Measurements from ENCODE around the gene PRSS57. TPM values are rescaled to one million over a fixed set of nuclear protein-coding genes. Genes with fewer than 3 reads are reported as not detected.

The PRSS57 gene
- total and polyA plus RNA-seq, 2 of the 13 experiments (the other 11 are each of a cell fraction or from before 2014, with no cell fraction given) = 0.12 TPM; not detected in 1

GRCh38 chr19:680287-681028 is 14.8 kb downstream of the PRSS57 start:
- Histone ChIP-seq H2AFZ (ENCODE audit: low read length) (no peak overlapping the region), H3K4me3 (replicated peaks in 1 of 3; ENCODE audit: insufficient read depth in 1 of 3, low read depth in 2 of 3, low read length in 3 of 3) (peak overlapping the region; percentile 61 to 89 (median 63); a peak in 5 of 6 replicates), H3K4me2 (ENCODE audit: low read depth, low read length) (peak overlapping the region; percentile 82), H4K20me1 (ENCODE audit: insufficient read depth, low read length) (no peaks in the 10 kb centered on the region), H3K36me3 (replicated peaks in 1 of 2; ENCODE audit: control insufficient read depth in 1 of 2, insufficient read depth in 2 of 2, low read length in 2 of 2) (no peaks in the 10 kb centered on the region), H3K27ac (ENCODE audit: extremely low read length, insufficient read depth, low read length) (peak overlapping the region; percentile 95), H3K9ac (ENCODE audit: insufficient read depth, low read depth, low read length) (peak overlapping the region; percentile 82), H3K27me3 (ENCODE audit: control insufficient read depth in 1 of 2, insufficient read depth in 2 of 2, low read length in 2 of 2) (peaks cover 0 to 7% of the 10 kb centered on the region in 2 experiments; a peak in 1 of 5 replicates), H3K4me1 (ENCODE audit: insufficient read depth, low read length) (peaks cover 38% of the 10 kb centered on the region), H3K9me3 (ENCODE audit: low read length) (no peaks in the 10 kb centered on the region), H3K79me2 (ENCODE audit: insufficient read depth, low read length) (no peaks in the 10 kb centered on the region)
- ChIA-PET CTCF (ENCODE audit: low intra/inter-chr PET ratio, low total read pairs) (interaction anchor here (0.6 to 2.2 kb wide), 2 partner anchors 9 to 16 kb away, joined by 3 to 13 read pairs; no protein-coding TSS in a partner anchor), POLR2A (interaction anchor here (0.7 to 5.3 kb wide), 14 partner anchors 10 to 346 kb away, joined by 3 to 56 read pairs (median 6); partner anchors contain the start of genes CNN2, PALM and RNF126)
- peak; percentile 93 for DNase-seq (ENCODE audit: low spot score)
- ATAC-seq = peak; percentile 70
- intact Hi-C loops (cut with micrococcal nuclease; ENCODE audit: unreplicated experiment) (no loop called here), in situ Hi-C loops (cut with HindIII; ENCODE audit: extremely low pct_ligation_motif_present, low pct_unique_long_range_greater_than_20kb) (no loop called here)
- 8% methylated on average over 13 of the region's 70 CpGs for WGBS (ENCODE audit: low lambda C conversion rate)
- peak; percentile 71 for FAIRE-seq
- no TSS peak for BruUV-seq (replicated peaks)
- TF ChIP-seq ARNT2 (CRISPR knock-in tag; IDR thresholded peaks at IDR 0.05; ENCODE audit: low read depth) (peak; percentile 88), PHF20 (CRISPR knock-in tag; IDR thresholded peaks at IDR 0.05) (no peak), ZIK1 (CRISPR knock-in tag; IDR thresholded peaks at IDR 0.05; ENCODE audit: borderline replicate concordance, low read depth) (peak; percentile 38; the same call in 1 of the 2 replicates), ASH2L (IDR thresholded peaks at IDR 0.05; ENCODE audit: insufficient read length, low read depth, low read length) (peak; percentile 26), TOPORS (CRISPR knock-in tag; IDR thresholded peaks at IDR 0.05) (peak; percentile 78; the same call in 1 of the 2 replicates), SAP130 (CRISPR knock-in tag; IDR thresholded peaks at IDR 0.05; ENCODE audit: low read depth) (peak; percentile 59; the same call in 1 of the 2 replicates), NCOR1 (IDR thresholded peaks at IDR 0.05; ENCODE audit: borderline replicate concordance, low read length) (0 out of 2 replicates have a peak, but pooled peaks have one; percentile 37), RBFOX2 (IDR thresholded peaks at IDR 0.05; ENCODE audit: low read depth, low read length) (peak; percentile 87), ZNF331 (CRISPR knock-in tag; IDR thresholded peaks at IDR 0.05) (peak; percentile 43; the same call in 1 of the 2 replicates), ZFX (CRISPR knock-in tag; IDR thresholded peaks at IDR 0.05; ENCODE audit: low read depth) (peak; percentile 84; the same call in 1 of the 2 replicates), ZNF746 (CRISPR knock-in tag; IDR thresholded peaks at IDR 0.05) (peak; percentile 17; the same call in 1 of the 2 replicates), ADNP (CRISPR knock-in tag; IDR thresholded peaks at IDR 0.05) (no peak), TBX2 (CRISPR knock-in tag; IDR thresholded peaks at IDR 0.05; ENCODE audit: borderline replicate concordance) (no peak), SPEN (CRISPR knock-in tag; IDR thresholded peaks at IDR 0.05; ENCODE audit: low read depth) (0 out of 2 replicates have a peak, but pooled peaks have one; percentile 45), ZNF777 (CRISPR knock-in tag; IDR thresholded peaks at IDR 0.05) (no peak), KDM6A (CRISPR knock-in tag; IDR thresholded peaks at IDR 0.05; ENCODE audit: low read depth) (no peak), ZNF451 (CRISPR knock-in tag; IDR thresholded peaks at IDR 0.05) (0 out of 2 replicates have a peak, but pooled peaks have one; percentile 80), ZNF547 (CRISPR knock-in tag; IDR thresholded peaks at IDR 0.05) (peak; percentile 78; the same call in 1 of the 2 replicates)
- TF ChIP-seq, protein P1, sequence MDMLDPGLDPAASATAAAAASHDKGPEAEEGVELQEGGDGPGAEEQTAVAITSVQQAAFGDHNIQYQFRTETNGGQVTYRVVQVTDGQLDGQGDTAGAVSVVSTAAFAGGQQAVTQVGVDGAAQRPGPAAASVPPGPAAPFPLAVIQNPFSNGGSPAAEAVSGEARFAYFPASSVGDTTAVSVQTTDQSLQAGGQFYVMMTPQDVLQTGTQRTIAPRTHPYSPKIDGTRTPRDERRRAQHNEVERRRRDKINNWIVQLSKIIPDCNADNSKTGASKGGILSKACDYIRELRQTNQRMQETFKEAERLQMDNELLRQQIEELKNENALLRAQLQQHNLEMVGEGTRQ (IDR thresholded peaks at IDR 0.05; ENCODE audit: low read depth, low read length) = peak; percentile 40; the same call in 1 of the 2 replicates
- TF ChIP-seq, protein P1 (CRISPR knock-in tag; IDR thresholded peaks at IDR 0.05; ENCODE audit: borderline replicate concordance) = peak; percentile 80
- TF ChIP-seq, protein P2, sequence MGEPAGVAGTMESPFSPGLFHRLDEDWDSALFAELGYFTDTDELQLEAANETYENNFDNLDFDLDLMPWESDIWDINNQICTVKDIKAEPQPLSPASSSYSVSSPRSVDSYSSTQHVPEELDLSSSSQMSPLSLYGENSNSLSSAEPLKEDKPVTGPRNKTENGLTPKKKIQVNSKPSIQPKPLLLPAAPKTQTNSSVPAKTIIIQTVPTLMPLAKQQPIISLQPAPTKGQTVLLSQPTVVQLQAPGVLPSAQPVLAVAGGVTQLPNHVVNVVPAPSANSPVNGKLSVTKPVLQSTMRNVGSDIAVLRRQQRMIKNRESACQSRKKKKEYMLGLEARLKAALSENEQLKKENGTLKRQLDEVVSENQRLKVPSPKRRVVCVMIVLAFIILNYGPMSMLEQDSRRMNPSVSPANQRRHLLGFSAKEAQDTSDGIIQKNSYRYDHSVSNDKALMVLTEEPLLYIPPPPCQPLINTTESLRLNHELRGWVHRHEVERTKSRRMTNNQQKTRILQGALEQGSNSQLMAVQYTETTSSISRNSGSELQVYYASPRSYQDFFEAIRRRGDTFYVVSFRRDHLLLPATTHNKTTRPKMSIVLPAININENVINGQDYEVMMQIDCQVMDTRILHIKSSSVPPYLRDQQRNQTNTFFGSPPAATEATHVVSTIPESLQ (CRISPR knock-in tag; conservative IDR thresholded peaks at IDR 0.05) = no peak

All from HepG2 (cell line).